A673 (cell line): ENCODE data around the gene UBN2.

Experiments
- CTCF ChIP-seq: fragments of 300-800, 200-600 bp; sonication (generic); conservative IDR thresholded peaks from 2 replicates; pipeline ENCODE4 v1.5.1; 2017; ENCODE audit warnings: low read depth, mild to moderate bottlenecking, antibody characterized with exemption, low read length, moderate library complexity, mixed read lengths
- EZH2 ChIP-seq: fragments of 200-600 bp; sonication (generic); IDR thresholded peaks from 2 replicates; pipeline ENCODE4 v1.6.1; 2017; ENCODE audit warnings: borderline replicate concordance, low read depth, mild to moderate bottlenecking, mixed read lengths, antibody characterized with exemption, low read length; ENCODE audit not compliant: poor library complexity, severe bottlenecking

DNA sequence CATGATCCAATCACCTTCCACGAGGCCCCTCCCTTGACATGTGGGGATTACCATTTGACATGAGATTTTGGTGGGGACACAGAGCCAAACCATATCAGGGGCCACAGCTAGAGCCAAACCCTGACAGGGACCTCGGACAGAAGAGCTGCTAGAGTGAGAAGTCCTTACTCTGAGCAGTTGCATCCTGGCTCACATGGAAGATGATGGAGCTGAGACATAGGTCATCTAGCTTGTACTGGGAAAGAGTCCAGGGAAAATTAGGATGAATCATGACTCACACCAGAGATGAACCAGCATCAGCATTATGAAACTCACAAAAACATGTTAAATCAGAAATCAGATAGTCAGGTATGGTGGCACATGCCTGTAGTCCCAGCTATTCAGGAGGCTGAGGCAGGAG lies 97.3 kb downstream of the UBN2 start:
- TF ChIP-seq CTCF (no peak), EZH2 (no peak)
